HG02759 (cell line): ENCODE data around the gene YEATS4.

Experiments
- ATAC-seq: cut with Tn5 transposase; IDR thresholded peaks from one replicate; pipeline ENCODE4 v1.9.1; 2021; ENCODE audit warnings: mild to moderate bottlenecking, moderate library complexity; ENCODE audit not compliant: unreplicated experiment

Gene YEATS4

GRCh38 chr12:69389831-69390230, 30.3 kb downstream of the YEATS4 start:
- no peak for ATAC-seq

DNA sequence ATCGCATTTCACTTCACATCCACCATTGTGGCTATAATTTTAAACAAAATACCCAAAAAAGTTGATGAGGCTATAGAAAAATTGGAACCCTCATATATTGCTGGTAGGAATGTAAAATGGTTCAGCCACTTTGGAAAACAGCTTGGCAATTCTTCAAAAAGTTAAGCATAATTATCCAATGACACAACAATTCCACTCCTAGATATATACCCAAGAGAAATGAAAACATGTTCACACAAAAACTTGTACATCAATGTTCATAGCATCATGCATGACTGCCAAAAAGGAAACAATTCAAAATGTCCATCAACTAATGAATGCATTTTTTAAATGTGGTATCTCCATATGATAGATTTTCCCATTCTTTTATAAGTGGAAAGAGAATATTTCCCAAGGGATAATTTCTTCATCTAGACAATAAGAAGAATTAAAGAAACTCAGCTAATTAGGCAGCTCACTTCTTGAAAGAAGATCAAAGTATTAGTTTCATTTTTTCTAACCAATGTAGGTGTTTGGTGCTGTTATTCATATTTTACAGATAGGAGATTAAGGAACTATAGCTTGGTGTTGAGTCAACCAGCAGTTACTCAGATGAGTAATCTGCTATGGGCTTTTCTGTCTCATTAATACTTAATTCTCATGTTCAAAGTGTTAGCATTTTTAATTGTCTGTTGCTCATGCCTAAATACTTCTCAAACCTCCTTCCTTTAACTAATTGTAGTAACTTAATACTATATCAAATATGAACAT, 32.8 kb downstream of the YEATS4 start:
- ATAC-seq, result peak; percentile 90

- ATAC-seq, result no peak
These were observed 36.5 kb downstream of the YEATS4 start for GRCh38 chr12:69396041-69396440.

GRCh38 chr12:69396963-69397362, 37.4 kb downstream of the YEATS4 start:
- ATAC-seq, result no peak

DNA sequence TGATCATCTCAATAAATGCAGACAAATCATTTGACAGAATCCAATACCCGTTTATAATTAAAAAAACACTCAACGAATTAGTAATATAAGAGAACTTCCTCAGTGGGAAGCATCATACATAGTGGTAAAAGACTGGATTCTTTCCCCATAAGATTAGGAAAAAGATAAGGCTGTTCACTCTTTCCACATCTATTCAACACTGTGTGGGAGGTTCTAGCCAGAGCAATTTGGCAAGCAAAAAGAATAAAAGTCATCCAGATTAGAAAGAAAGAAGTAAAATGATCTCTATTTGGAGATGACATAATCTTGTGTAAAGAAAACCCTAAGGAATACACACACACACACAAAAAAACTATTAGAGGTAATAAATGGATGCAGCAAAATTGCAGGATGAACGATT, 38.4 kb downstream of the YEATS4 start:
- ATAC-seq, result no peak

DNA sequence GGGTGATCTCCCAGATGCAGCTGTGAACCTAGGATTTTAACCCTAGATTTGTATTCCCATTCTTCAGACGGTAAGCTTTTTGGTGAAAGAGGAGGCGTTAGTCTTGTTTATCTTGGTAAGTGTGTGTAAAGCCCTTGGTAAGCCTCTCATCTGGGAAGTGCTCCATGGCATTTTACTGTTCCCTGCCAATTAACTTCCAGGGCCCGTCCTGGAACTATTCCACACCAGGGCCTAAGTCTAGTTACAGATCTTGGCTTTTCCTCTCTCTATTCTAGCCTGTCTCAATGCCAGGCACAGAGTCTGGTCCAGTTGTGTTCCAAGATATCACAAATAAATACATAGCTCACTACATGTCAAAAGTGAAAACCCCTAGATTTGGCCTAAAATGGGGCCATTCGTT, 42.4 kb downstream of the YEATS4 start:
- ATAC-seq, result no peak

GRCh38 chr12:69404851-69405565, 45.5 kb downstream of the YEATS4 start:
- ATAC-seq, result no peak

DNA sequence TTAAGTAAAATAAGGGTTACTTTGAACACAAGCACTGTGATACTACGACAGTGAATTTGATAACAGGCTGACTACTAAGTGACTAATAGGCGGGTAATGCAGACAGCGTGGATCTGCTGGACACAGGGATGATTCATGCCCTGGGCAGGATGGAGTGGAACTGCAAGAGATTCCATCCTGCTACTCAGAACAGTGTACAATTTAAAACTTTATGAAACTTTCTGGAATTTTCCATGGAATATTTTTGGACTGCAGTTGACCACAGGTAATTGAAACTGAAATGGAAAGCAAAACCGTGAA, 46.0 kb downstream of the YEATS4 start:
- no peak for ATAC-seq

DNA sequence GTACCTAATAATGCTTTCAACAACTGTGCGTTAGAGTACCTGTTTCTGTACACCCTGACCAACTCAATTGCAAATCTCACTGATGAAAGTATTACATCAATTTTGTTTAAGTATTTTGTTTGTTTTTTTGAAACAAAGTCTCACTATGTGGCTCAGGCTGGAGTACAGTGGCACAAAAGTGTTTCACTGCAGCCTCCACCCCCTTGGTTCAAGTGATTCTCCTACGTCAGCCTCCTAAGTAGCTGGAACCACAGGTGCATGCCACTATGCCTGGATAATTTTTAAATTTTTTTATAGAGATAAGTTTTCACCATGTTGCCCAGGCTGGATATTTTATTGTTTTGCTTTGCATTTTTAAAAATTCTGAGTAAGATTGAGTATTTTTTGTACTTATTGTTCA, 46.7 kb downstream of the YEATS4 start:
- no peak for ATAC-seq

DNA sequence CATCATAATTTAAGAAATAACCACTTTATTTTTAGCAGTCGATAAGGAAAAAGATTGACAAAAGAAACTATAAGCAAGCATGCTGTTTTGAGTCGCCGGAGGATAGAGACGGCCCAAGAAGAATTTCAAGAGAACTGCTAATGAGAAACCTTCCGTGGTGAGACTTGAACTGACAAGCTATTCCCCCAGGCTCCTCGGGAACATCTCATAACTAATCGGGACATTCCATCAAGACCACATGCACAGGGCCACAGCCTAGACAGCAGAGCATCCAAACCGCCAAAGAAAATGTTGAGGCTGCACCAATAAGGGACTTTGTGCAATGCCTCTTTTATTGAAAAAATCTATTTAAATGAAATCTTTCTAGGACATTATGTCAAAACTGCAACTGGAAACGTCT, 51.0 kb downstream of the YEATS4 start:
- no peak for ATAC-seq

DNA sequence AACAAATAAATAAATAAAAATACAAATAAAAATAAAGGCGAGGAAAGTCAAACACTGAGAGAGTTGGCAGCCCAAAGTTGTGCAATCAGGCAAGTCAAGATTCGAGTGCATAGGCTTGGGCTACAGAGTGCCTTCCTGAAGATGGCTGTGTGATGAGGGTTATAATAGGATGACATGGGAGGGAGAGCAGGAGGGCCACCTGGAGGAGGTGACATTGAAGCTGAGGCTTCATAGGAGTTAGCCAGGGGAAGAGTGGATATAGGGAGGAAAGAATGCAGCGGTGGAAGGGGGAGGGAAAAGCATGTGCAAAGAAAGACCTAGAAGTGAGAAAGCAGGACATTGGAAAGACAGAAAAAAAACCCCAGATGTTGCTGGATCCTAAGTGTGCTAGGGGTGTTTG, 53.1 kb downstream of the YEATS4 start:
- ATAC-seq, result no peak

DNA sequence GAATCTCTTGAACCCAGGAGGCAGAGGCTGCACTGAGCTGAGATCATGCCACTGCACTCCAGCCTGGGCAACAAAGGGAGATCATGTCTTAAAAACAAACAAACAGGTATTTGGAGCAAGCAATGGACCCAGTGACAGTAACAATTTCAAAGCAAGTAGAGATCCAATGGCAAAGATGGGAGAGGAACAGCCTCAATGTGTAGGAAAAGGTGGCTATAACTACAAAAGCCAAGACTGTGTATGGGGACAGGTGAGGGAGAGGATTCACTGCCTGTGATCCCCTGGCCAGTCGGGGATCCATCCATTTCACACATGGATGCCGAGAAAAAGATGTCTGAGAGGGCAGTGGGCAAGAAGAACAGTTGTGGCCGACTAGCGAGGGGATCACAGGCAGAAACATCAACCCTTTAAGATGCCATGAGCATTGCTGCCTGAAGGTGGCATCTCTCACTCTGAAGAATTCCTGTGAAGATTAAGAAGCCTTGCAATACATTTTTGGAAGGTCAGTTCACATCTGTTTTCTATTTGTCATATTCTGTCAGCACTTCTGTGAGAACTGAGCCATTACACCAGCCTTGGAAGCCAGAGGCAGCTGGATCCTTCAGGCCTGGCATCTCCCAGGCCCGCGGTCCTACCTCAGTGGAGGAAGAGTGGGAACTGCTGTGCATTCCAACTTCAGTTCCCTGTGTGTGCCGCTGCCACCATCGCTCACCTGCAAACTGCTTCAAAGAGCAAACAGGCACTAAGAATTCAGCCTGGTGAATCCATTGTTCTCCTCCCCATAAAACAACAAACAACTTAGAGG, 56.1 kb downstream of the YEATS4 start:
- ATAC-seq, result no peak

- no peak for ATAC-seq
These were observed 57.7 kb downstream of the YEATS4 start for GRCh38 chr12:69417231-69417630.

- no peak for ATAC-seq
These were observed 58.2 kb downstream of the YEATS4 start for GRCh38 chr12:69417741-69418167.

- ATAC-seq, result no peak
These were observed 60.2 kb downstream of the YEATS4 start for GRCh38 chr12:69419701-69420100.

- ATAC-seq, result no peak
These were observed 62.0 kb downstream of the YEATS4 start for GRCh38 chr12:69421548-69421947.

DNA sequence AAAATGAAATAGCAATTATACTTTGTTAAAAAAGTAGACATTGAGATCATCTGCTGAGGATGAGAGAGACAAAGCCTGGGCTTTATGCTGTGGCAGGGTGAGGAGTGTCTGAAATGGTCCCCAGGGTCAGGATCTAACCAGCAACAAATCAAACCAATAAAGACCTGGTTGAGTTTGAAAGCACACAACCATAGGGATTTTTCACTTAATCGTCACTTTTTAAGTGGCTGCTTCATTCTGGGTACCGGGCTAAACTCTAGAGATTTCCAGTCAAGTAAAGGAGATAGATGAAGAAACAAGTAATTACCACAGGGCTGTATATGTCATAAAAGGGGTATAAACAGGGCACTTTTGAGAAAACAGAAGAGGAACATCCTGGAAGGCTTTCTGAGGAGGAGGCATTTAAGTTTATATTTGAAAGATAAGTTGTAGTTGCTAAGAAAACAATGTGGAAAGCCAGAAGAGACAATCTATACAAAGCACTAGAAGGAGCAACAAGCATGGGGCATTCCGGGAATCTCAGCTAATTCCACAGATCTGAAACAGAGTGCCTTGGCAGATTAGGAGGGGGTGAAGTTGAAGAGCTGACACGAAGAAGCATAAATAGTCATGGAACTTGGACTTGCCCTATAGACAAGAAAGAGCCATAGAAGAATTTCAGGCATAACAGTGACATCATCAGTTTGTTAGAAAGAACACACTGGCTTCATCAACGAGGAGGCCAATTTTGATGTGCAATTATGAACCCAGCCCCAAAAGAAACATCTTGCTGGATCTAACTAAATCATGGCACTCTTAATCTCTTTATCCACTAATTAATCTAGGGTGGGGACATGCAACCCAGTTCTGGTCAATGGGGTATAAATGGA, 63.7 kb downstream of the YEATS4 start:
- ATAC-seq, result no peak

- ATAC-seq, result no peak
These were observed 65.9 kb downstream of the YEATS4 start for GRCh38 chr12:69425417-69425816.

DNA sequence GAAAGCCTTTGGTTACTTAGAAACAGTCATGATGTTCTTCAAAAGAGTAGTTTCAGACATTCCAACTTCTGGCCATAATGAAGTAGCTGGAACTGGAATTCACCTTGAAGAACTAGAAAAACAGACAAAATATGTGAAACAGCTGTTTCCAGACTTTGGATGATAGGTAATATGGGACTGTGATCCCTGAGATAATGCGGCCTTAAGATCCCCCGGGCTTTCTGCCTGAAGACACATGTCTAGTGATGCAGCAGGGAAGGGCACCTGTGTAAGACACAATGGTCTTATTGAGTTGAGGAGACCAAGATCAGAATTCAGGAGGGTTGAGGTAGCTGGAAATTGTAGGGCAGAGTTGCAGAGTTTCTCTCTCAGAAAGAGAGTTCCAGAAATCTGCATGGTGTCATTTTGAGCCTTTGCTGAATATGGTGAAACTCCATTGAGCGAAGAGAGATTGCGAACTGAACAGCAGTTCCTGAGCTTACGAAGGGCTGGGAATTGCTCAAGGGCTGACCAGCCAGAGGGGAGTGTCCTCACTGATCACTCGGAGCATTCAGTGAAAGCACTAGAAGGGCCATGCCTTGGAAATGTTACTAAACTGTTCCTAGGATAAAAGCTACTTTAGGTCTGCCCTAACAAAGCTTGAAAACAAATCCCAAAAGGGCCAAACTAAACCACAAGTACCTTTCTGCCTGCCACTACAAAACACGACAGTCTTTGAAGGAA, 69.0 kb downstream of the YEATS4 start:
- no peak for ATAC-seq

DNA sequence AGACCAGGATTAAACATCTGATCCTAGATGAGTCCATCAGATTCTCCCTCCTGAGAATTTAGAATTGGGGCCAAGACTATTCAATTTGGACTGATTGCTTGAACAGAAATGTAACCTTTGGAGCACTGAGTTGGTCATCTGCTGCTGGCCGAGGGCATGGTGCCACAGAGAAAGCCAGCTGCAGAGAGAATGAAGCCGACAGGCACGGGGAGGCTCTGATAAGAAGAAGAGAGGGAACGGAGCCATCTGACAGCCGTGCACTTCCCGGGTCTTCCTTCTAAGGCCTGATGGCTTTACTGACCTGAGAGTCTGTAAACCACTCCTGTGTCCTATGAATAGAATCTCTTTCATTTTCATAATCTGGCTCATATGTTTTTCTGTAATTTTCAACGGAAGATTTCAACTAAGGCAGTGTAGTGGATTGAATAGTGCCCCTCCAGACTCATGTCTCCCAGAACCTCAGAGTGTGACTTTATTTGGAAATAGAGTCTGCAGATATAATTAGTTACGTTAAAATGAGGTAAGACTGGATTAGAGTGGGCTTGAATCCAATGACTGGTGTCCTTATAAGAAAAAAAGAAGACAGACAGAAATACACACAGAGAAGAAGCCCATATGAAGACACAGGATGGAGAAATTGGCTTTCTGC, 71.5 kb downstream of the YEATS4 start:
- ATAC-seq, result no peak
